Brain pericyte (primary cell): ENCODE measurements around the gene HSD17B2.

ENCODE experiments used
- DNase-seq: peaks from one replicate; pipeline ENCODE4 v3.0.0-alpha.2; 2012; ENCODE audit warnings: low read depth, low spot score

The HSD17B2 gene

GRCh38 chr16:82017911-82018568 lies 17.0 kb upstream of the HSD17B2 start:
- no peak for DNase-seq

GRCh38 chr16:82019535-82019934 lies 15.5 kb upstream of the HSD17B2 start:
- DNase-seq, result no peak

GRCh38 chr16:82020051-82020450 lies 15.0 kb upstream of the HSD17B2 start:
- no peak for DNase-seq

- DNase-seq, result no peak
Observed at GRCh38 chr16:82023206-82023605, 11.8 kb upstream of the HSD17B2 start.

- DNase-seq, result no peak
Observed at GRCh38 chr16:82024316-82024715, 10.7 kb upstream of the HSD17B2 start.

- DNase-seq, result no peak
Observed at GRCh38 chr16:82024883-82025282, 10.2 kb upstream of the HSD17B2 start.

GRCh38 chr16:82027629-82028064 lies 7.4 kb upstream of the HSD17B2 start:
- no peak for DNase-seq

GRCh38 chr16:82031116-82032084 lies 3.7 kb upstream of the HSD17B2 start:
- DNase-seq, result no peak

GRCh38 chr16:82033006-82033405 lies 2.0 kb upstream of the HSD17B2 start:
- DNase-seq, result no peak

- DNase-seq, result no peak
Observed at GRCh38 chr16:82033683-82034300, 1.3 kb upstream of the HSD17B2 start.

GRCh38 chr16:82037251-82037650 lies 2.2 kb downstream of the HSD17B2 start:
- DNase-seq, result no peak

- no peak for DNase-seq
Observed at GRCh38 chr16:82037666-82038065, 2.6 kb downstream of the HSD17B2 start.

- DNase-seq, result no peak
Observed at GRCh38 chr16:82040296-82040695, 5.2 kb downstream of the HSD17B2 start.

GRCh38 chr16:82041542-82041941 lies 6.5 kb downstream of the HSD17B2 start:
- DNase-seq, result no peak

- DNase-seq, result no peak
Observed at GRCh38 chr16:82042144-82042543, 7.1 kb downstream of the HSD17B2 start.

- no peak for DNase-seq
Observed at GRCh38 chr16:82042846-82043245, 7.8 kb downstream of the HSD17B2 start.

GRCh38 chr16:82043680-82044584 lies 8.9 kb downstream of the HSD17B2 start:
- no peak for DNase-seq

GRCh38 chr16:82044585-82044911 lies 9.5 kb downstream of the HSD17B2 start:
- no peak for DNase-seq

GRCh38 chr16:82045465-82045864 lies 10.4 kb downstream of the HSD17B2 start:
- no peak for DNase-seq

GRCh38 chr16:82046541-82046940 lies 11.5 kb downstream of the HSD17B2 start:
- DNase-seq, result no peak

GRCh38 chr16:82046941-82047340 lies 11.9 kb downstream of the HSD17B2 start:
- DNase-seq, result no peak
